ENCODE results near the gene TSPAN4.

Gene TSPAN4

GRCh38 chr11:897253-898142 is 54.8 kb downstream of the TSPAN4 start:
- H3K4me3 ChIP-seq (ENCODE audit: low read depth, low read length), result no peak overlapping the region
- DNase-seq (ENCODE audit: low read depth), result no peak
- TF ChIP-seq CTCF (IDR thresholded peaks at IDR 0.05; ENCODE audit: low read depth, low read length, missing control alignments), result no peak

- DNase-seq (ENCODE audit: low read depth), result no peak
- peak; percentile 20 for TF ChIP-seq CTCF (IDR thresholded peaks at IDR 0.05; ENCODE audit: low read depth, low read length, missing control alignments)
- no peak overlapping the region for H3K4me3 ChIP-seq (ENCODE audit: low read depth, low read length)
These were observed 55.5 kb downstream of the TSPAN4 start for GRCh38 chr11:898143-898511.

- no peak for DNase-seq (ENCODE audit: low read depth)
- peak; percentile 11 for TF ChIP-seq CTCF (IDR thresholded peaks at IDR 0.05; ENCODE audit: low read depth, low read length, missing control alignments)
These were observed 56.0 kb downstream of the TSPAN4 start for GRCh38 chr11:898540-899190.

GRCh38 chr11:899724-900123 is 57.1 kb downstream of the TSPAN4 start:
- no peak overlapping the region for H3K4me3 ChIP-seq (ENCODE audit: low read depth, low read length)
- no peak for DNase-seq (ENCODE audit: low read depth)
- no peak for TF ChIP-seq CTCF (IDR thresholded peaks at IDR 0.05; ENCODE audit: low read depth, low read length, missing control alignments)

More at GRCh38 chr11:898540-899190, 56.0 kb downstream of the TSPAN4 start:
- H3K4me3 ChIP-seq (ENCODE audit: low read depth, low read length), result no peak overlapping the region

- no peak for TF ChIP-seq CTCF (IDR thresholded peaks at IDR 0.05; ENCODE audit: low read depth, low read length, missing control alignments)
- no peak for DNase-seq (ENCODE audit: low read depth)
- no peak overlapping the region for H3K4me3 ChIP-seq (ENCODE audit: low read depth, low read length)
These were observed 57.9 kb downstream of the TSPAN4 start for GRCh38 chr11:900545-900944.

GRCh38 chr11:901452-902061 is 58.9 kb downstream of the TSPAN4 start:
- no peak for DNase-seq (ENCODE audit: low read depth)
- no peak overlapping the region for H3K4me3 ChIP-seq (ENCODE audit: low read depth, low read length)
- no peak for TF ChIP-seq CTCF (IDR thresholded peaks at IDR 0.05; ENCODE audit: low read depth, low read length, missing control alignments)
